ENCODE measurements around the gene ELOB.
A peak's percentile ranks its signal among the peaks of the same experiment; 100 is the strongest.

ELOB gene

GRCh38 chr16:2769675-2770056 lies 7.4 kb downstream of the ELOB start:
- Mint-ChIP-seq H3K9me3 (no peaks in the 10 kb centered on the region), H3K4me1 (ENCODE audit: low read depth) (peaks cover 3% of the 10 kb centered on the region), H3K27ac (peak overlapping the region; percentile 40), H3K27me3 (no peaks in the 10 kb centered on the region), H3K4me3 (no peak overlapping the region), H3K36me3 (ENCODE audit: low read depth) (peaks cover 79% of the 10 kb centered on the region)

DNA sequence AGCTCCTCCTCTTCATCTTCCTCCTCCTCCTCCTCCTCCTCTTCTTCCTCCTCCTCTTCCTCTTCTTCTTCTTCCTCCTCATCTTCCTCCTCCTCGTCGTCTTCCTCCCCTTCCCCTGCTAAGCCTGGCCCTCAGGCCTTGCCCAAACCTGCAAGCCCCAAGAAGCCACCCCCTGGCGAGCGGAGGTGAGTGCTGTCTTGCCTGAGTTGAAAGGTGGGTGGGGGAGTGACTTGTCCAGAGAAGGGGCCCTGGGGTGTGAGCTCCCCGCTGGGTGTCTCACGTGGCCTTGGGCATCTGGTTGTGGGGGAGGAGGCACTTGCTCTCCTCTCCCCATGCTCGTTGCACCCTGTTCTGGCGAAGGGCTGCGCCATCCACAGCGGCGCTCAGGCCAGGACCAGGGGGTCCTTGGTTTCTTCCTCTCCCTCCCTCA lies 8.0 kb downstream of the ELOB start:
- Mint-ChIP-seq H3K9me3 (no peaks in the 10 kb centered on the region), H3K27ac (no peak overlapping the region), H3K4me3 (no peak overlapping the region), H3K27me3 (no peaks in the 10 kb centered on the region), H3K4me1 (ENCODE audit: low read depth) (peaks cover 3% of the 10 kb centered on the region), H3K36me3 (ENCODE audit: low read depth) (peaks cover 85% of the 10 kb centered on the region)

DNA sequence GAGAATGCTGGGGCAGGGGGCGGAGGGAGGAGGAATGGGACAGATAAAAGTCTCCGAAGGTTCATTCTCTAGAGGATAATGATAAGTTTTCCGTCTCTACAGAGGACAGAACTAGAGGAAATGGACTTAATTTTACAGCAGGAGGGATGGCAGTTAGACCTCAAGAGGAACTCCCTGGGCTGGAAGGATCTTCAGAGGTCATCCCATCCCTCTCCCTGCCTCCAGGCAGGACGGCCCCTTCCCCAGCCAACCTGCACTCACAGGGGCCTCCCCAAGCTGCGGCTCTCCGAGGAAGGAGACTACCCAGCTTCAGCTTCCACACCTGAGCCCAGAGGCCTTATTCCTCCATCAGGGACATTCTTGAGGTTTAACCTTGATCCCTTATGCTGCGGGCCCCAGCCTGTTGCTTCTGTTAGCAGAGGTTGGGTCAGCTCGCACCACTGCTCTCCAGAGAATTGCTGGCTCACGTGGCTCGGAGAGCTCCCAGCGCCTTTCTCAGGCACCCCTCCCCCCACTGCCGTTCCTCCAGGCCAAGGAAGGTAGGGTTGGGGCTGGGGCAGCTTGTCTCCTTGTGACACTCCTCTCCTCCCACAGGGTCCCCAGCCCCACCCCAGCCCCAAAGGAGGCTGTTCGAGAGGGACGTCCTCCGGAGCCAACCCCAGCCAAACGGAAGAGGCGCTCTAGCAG lies 8.5 kb downstream of the ELOB start:
- Mint-ChIP-seq H3K4me3 (no peak overlapping the region), H3K27ac (no peak overlapping the region), H3K36me3 (ENCODE audit: low read depth) (peaks cover 88% of the 10 kb centered on the region), H3K27me3 (no peaks in the 10 kb centered on the region), H3K9me3 (no peaks in the 10 kb centered on the region), H3K4me1 (ENCODE audit: low read depth) (peaks cover 3% of the 10 kb centered on the region)

DNA sequence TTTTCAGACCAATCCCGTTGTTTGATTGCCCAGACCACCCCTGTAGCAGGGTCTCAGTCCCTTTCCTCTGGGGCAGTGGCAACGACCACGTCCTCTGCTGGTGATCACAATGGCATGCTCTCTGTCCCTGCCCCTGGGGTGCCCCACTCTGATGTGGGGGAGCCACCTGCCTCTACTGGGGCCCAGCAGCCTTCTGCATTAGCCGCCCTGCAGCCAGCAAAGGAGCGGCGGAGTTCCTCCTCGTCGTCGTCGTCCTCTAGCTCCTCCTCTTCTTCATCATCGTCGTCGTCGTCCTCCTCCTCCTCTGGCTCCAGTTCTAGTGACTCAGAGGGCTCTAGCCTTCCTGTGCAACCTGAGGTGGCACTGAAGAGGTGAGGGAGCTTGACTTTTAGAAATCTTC lies 9.2 kb downstream of the ELOB start:
- no peaks in the 10 kb centered on the region for H3K9me3 Mint-ChIP-seq
- H3K4me3 Mint-ChIP-seq = no peak overlapping the region
- peaks cover 93% of the 10 kb centered on the region for H3K36me3 Mint-ChIP-seq (ENCODE audit: low read depth)
- no peak overlapping the region for H3K27ac Mint-ChIP-seq
- peaks cover 3% of the 10 kb centered on the region for H3K4me1 Mint-ChIP-seq (ENCODE audit: low read depth)
- H3K27me3 Mint-ChIP-seq = no peaks in the 10 kb centered on the region

DNA sequence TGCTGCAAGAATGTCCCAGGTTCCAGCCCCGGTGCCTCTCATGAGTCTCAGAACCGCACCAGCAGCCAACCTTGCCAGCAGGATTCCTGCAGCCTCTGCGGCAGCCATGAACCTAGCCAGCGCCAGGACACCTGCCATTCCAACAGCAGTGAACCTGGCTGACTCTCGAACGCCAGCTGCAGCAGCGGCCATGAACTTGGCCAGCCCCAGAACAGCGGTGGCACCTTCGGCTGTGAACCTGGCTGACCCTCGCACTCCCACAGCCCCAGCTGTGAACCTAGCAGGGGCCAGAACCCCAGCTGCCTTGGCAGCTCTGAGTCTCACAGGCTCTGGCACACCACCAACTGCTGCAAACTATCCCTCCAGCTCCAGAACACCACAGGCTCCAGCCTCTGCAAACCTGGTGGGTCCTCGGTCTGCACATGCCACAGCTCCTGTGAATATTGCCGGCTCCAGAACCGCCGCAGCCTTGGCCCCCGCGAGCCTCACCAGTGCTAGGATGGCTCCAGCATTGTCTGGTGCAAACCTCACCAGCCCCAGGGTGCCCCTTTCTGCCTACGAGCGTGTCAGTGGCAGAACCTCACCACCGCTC lies 9.8 kb downstream of the ELOB start:
- Mint-ChIP-seq H3K4me3 (no peak overlapping the region), H3K36me3 (ENCODE audit: low read depth) (peaks cover 93% of the 10 kb centered on the region), H3K27ac (no peak overlapping the region), H3K4me1 (ENCODE audit: low read depth) (no peaks in the 10 kb centered on the region), H3K9me3 (no peaks in the 10 kb centered on the region), H3K27me3 (no peaks in the 10 kb centered on the region)

- no peaks in the 10 kb centered on the region for H3K27me3 Mint-ChIP-seq
- peak overlapping the region; percentile 32 for H3K27ac Mint-ChIP-seq
- no peak overlapping the region for H3K4me3 Mint-ChIP-seq
- H3K4me1 Mint-ChIP-seq (ENCODE audit: low read depth) = no peaks in the 10 kb centered on the region
- H3K9me3 Mint-ChIP-seq = no peaks in the 10 kb centered on the region
- H3K36me3 Mint-ChIP-seq (ENCODE audit: low read depth) = peaks cover 95% of the 10 kb centered on the region
Measured at GRCh38 chr16:2766430-2767139, 10.5 kb downstream of the ELOB start.

GRCh38 chr16:2765462-2766404 lies 11.3 kb downstream of the ELOB start:
- H3K4me1 Mint-ChIP-seq (ENCODE audit: low read depth) = no peaks in the 10 kb centered on the region
- H3K4me3 Mint-ChIP-seq = no peak overlapping the region
- peak overlapping the region; percentile 58 for H3K27ac Mint-ChIP-seq
- peaks cover 96% of the 10 kb centered on the region for H3K36me3 Mint-ChIP-seq (ENCODE audit: low read depth)
- H3K27me3 Mint-ChIP-seq = no peaks in the 10 kb centered on the region
- no peaks in the 10 kb centered on the region for H3K9me3 Mint-ChIP-seq

DNA sequence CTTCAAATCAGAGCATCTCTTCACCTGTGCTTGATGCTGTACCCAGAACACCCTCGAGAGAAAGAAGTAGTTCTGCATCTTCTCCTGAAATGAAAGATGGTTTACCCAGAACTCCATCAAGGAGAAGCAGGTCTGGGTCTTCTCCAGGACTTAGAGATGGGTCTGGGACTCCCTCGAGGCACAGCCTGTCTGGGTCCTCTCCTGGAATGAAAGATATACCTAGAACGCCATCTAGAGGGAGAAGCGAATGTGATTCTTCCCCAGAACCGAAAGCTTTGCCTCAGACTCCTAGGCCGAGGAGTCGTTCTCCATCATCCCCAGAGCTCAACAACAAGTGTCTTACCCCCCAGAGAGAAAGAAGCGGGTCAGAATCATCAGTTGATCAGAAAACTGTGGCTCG lies 12.4 kb downstream of the ELOB start:
- H3K27me3 Mint-ChIP-seq = no peaks in the 10 kb centered on the region
- peaks cover 5% of the 10 kb centered on the region for H3K4me1 Mint-ChIP-seq (ENCODE audit: low read depth)
- no peak overlapping the region for H3K27ac Mint-ChIP-seq
- H3K9me3 Mint-ChIP-seq = no peaks in the 10 kb centered on the region
- no peak overlapping the region for H3K4me3 Mint-ChIP-seq
- H3K36me3 Mint-ChIP-seq (ENCODE audit: low read depth) = peaks cover 96% of the 10 kb centered on the region

- Mint-ChIP-seq H3K27me3 (no peaks in the 10 kb centered on the region), H3K27ac (no peak overlapping the region), H3K9me3 (no peaks in the 10 kb centered on the region), H3K36me3 (ENCODE audit: low read depth) (peaks cover 97% of the 10 kb centered on the region), H3K4me3 (no peak overlapping the region), H3K4me1 (ENCODE audit: low read depth) (peaks cover 11% of the 10 kb centered on the region)
Measured at GRCh38 chr16:2763173-2763572, 13.9 kb downstream of the ELOB start.

DNA sequence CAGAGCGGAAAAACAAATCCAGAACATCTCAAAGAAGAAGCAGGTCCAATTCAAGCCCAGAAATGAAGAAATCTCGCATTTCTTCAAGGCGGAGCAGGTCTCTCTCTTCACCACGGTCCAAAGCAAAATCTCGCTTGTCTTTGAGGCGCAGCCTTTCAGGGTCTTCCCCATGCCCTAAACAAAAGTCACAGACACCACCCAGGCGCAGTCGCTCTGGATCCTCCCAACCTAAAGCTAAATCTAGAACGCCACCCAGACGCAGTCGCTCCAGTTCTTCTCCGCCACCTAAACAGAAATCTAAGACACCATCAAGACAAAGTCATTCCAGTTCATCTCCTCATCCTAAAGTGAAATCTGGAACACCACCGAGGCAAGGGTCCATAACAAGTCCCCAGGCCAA lies 14.4 kb downstream of the ELOB start:
- Mint-ChIP-seq H3K36me3 (ENCODE audit: low read depth) (peaks cover 97% of the 10 kb centered on the region), H3K4me1 (ENCODE audit: low read depth) (peaks cover 14% of the 10 kb centered on the region), H3K9me3 (no peaks in the 10 kb centered on the region), H3K27ac (no peak overlapping the region), H3K4me3 (no peak overlapping the region), H3K27me3 (no peaks in the 10 kb centered on the region)

- H3K9me3 Mint-ChIP-seq = no peaks in the 10 kb centered on the region
- H3K4me3 Mint-ChIP-seq = no peak overlapping the region
- H3K27me3 Mint-ChIP-seq = no peaks in the 10 kb centered on the region
- H3K4me1 Mint-ChIP-seq (ENCODE audit: low read depth) = peaks cover 19% of the 10 kb centered on the region
- peaks cover 100% of the 10 kb centered on the region for H3K36me3 Mint-ChIP-seq (ENCODE audit: low read depth)
- H3K27ac Mint-ChIP-seq = peak overlapping the region; percentile 32
Measured at GRCh38 chr16:2761886-2762583, 15.0 kb downstream of the ELOB start.

GRCh38 chr16:2761472-2761871 lies 15.6 kb downstream of the ELOB start:
- peaks cover 100% of the 10 kb centered on the region for H3K36me3 Mint-ChIP-seq (ENCODE audit: low read depth)
- H3K27ac Mint-ChIP-seq = no peak overlapping the region

DNA sequence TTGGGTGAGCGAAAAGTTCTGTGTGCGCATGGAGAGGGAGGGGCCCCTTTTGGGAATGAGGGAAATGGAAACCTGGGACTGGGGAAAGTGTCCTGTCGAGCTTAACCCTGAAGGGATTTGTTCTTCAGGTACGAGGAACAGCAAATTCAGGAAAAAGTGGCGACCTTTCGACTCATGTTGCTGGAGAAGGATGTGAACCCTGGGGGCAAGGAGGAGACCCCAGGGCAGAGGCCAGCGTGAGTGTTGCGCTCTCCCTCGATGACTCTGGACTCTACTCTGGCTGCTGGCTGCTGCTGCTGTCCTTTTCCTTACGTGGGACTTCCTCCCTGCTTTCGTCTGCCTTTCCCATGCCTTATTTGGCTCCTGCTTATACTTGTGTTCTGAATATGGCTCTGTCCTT lies 19.7 kb downstream of the ELOB start:
- Mint-ChIP-seq H3K9me3 (no peaks in the 10 kb centered on the region), H3K4me3 (no peak overlapping the region), H3K27ac (peak overlapping the region; percentile 53), H3K4me1 (ENCODE audit: low read depth) (peaks cover 54% of the 10 kb centered on the region), H3K27me3 (no peaks in the 10 kb centered on the region), H3K36me3 (ENCODE audit: low read depth) (peaks cover 90% of the 10 kb centered on the region)

More at GRCh38 chr16:2761472-2761871, 15.6 kb downstream of the ELOB start:
- Mint-ChIP-seq H3K27me3 (no peaks in the 10 kb centered on the region), H3K4me3 (no peak overlapping the region), H3K9me3 (no peaks in the 10 kb centered on the region), H3K4me1 (ENCODE audit: low read depth) (peaks cover 25% of the 10 kb centered on the region)

DNA sequence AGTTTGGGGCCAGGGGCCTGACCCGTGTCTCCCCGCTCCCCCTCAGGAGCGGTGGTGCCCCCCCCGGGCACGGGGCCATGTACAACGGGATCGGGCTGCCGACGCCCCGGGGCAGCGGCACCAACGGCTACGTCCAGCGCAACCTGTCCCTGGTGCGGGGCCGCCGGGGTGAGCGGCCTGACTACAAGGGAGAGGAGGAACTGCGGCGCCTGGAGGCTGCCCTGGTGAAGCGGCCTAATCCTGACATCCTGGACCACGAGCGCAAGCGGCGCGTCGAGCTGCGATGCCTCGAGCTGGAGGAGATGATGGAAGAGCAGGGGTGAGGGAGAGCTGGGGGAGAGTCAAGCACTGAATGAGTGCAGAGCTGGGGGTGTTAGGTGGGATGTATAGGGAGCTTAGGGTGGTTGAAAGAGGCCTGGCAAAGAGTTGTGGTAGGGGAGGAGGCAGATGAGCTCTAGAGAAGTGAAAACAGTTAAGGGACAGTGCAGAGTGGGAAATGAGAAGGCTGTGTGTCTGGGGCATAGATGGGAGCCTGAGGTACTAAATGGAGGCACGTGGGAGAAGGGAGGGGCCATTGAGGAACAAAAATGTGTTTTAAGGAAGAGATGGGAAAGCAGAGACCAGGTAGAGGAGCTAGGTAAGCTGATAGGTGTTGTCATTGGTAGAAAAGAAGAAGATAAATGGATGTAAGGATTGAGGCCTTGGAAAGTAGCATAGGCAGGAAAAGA lies 20.6 kb downstream of the ELOB start:
- peaks cover 83% of the 10 kb centered on the region for H3K36me3 Mint-ChIP-seq (ENCODE audit: low read depth)
- peak overlapping the region; percentile 12 for H3K4me3 Mint-ChIP-seq
- peak overlapping the region; percentile 45 for H3K27ac Mint-ChIP-seq
- no peaks in the 10 kb centered on the region for H3K9me3 Mint-ChIP-seq
- H3K4me1 Mint-ChIP-seq (ENCODE audit: low read depth) = peaks cover 62% of the 10 kb centered on the region
- H3K27me3 Mint-ChIP-seq = no peaks in the 10 kb centered on the region

Data from stimulated activated naive CD8-positive, alpha-beta T cell treated with anti-CD3 and anti-CD28 coated beads, Interleukin-15, Interleukin-2, amounts not matched to agents 100 ng/mL and 50 ng/mL, for 24 hours (primary cell).